Measurements from ENCODE around the gene LSM4. TPM values are rescaled to one million over a fixed set of nuclear protein-coding genes. Genes with fewer than 3 reads are reported as not detected.

Gene LSM4
- total and polyA plus RNA-seq, 2 donors (not counting 3 experiments of a cell fraction or from before 2014, with no cell fraction given): 118 to 119 TPM

DNA sequence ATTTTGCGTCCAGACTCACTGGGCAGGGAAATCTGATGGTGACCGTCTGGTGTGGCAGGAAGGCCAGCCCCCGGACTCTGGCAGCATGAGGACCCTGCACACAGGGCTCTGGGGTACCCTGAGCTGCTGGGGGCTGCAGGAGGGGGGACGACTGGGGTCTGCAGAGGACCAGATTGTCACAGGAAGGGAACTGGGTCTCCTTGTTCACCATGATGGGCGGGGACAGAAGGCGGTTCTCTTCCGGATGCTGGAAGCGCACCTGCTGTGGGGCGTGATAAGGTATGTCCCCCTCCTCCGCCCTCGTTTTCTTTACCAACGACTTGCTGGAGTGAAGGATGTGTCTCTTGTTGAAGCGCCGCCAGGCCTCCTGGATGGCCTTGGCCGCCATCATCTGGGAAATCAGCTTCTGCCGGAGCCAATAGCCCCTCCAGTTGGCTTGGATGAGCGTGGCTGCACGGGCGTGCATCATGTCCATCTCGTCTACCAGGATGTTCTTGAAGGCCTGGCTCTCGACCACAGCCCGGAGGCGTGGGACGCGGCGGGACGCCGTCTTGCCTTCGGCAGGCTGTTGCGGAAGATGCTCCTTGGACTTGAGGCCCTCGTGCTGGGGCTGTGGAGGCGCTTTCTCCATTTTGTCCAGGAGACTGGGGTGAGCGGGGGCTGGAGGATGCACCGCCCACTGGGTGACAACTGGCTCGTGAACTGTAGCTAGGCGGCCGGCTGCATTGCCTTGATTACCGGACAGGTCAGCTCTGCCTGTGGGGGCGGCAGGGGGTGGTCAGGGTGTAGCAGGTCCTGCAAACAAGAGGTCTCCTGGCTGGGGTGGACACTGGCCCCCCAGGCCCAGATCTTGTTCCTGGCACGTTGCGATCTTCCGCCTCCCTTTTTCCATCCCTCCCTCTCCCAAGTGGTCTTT lies 55.8 kb downstream of the LSM4 start:
- Histone ChIP-seq H3K9me3 (replicated peaks; ENCODE audit: control insufficient read depth, insufficient read depth, low read length) (no peaks in the 10 kb centered on the region), H3K9me1 (replicated peaks; ENCODE audit: control insufficient read depth, extremely low read depth, insufficient read depth, low read length) (no peaks in the 10 kb centered on the region), H3K27ac (ENCODE audit: insufficient read depth, low read depth, low read length) (no peak overlapping the region), H3K9ac (replicated peaks; ENCODE audit: extremely low read depth, insufficient read depth, low read length) (no peak overlapping the region), H4K20me1 (replicated peaks; ENCODE audit: control insufficient read depth, extremely low read depth, insufficient read depth, low read length) (no peaks in the 10 kb centered on the region), H3K79me2 (ENCODE audit: control insufficient read depth, insufficient read depth, low read length) (no peaks in the 10 kb centered on the region), H3K36me3 (ENCODE audit: control insufficient read depth in 2 of 2, extremely low read depth in 1 of 2, insufficient read depth in 2 of 2, low read length in 2 of 2) (peaks cover 0 to 14% of the 10 kb centered on the region in 2 experiments), H3K4me1 (ENCODE audit: control insufficient read depth, extremely low read depth, insufficient read depth, low read length) (no peaks in the 10 kb centered on the region), H2AFZ (ENCODE audit: low read depth, low read length) (no peak overlapping the region), H3K27me3 (ENCODE audit: control insufficient read depth in 2 of 2, insufficient read depth in 2 of 2, low read length in 2 of 2) (no peaks in the 10 kb centered on the region), H3K4me3 (replicated peaks in 1 of 3; ENCODE audit: insufficient read depth in 1 of 3, low read depth in 1 of 3, low read length in 3 of 3) (no peak overlapping the region), H3K4me2 (ENCODE audit: insufficient read depth, low read length) (no peak overlapping the region)
- intact Hi-C loops (cut with micrococcal nuclease): no loop called here
- dilution Hi-C loops (cut with MboI; ENCODE audit: extremely low pct_ligation_motif_present, low sequenced_read_pairs): no loop called here
- FAIRE-seq (no peak), DNase-seq (ENCODE audit: low read depth, low spot score) (no peak)
- TF ChIP-seq FOS (IDR thresholded peaks at IDR 0.05; ENCODE audit: borderline replicate concordance, insufficient read depth, low read length): no peak
- no peak for TF ChIP-seq POLR2AphosphoS5 (IDR thresholded peaks at IDR 0.05; ENCODE audit: insufficient read depth, low read depth, low read length)
- no peak for TF ChIP-seq GATA2 (IDR thresholded peaks at IDR 0.05; ENCODE audit: insufficient read depth, insufficient read length, low read depth, low read length)
- TF ChIP-seq MAX (IDR thresholded peaks at IDR 0.05; ENCODE audit: insufficient read depth, insufficient read length): no peak
- no peak for TF ChIP-seq EZH2 (IDR thresholded peaks at IDR 0.05; ENCODE audit: borderline replicate concordance, low read depth, low read length, severe bottlenecking)
- TF ChIP-seq JUN (IDR thresholded peaks at IDR 0.05; ENCODE audit: borderline replicate concordance, insufficient read depth, insufficient read length, low read depth): no peak
- TF ChIP-seq, protein P1, sequence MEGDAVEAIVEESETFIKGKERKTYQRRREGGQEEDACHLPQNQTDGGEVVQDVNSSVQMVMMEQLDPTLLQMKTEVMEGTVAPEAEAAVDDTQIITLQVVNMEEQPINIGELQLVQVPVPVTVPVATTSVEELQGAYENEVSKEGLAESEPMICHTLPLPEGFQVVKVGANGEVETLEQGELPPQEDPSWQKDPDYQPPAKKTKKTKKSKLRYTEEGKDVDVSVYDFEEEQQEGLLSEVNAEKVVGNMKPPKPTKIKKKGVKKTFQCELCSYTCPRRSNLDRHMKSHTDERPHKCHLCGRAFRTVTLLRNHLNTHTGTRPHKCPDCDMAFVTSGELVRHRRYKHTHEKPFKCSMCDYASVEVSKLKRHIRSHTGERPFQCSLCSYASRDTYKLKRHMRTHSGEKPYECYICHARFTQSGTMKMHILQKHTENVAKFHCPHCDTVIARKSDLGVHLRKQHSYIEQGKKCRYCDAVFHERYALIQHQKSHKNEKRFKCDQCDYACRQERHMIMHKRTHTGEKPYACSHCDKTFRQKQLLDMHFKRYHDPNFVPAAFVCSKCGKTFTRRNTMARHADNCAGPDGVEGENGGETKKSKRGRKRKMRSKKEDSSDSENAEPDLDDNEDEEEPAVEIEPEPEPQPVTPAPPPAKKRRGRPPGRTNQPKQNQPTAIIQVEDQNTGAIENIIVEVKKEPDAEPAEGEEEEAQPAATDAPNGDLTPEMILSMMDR (IDR thresholded peaks at IDR 0.05; ENCODE audit: extremely low read depth in 1 of 2, insufficient read depth in 1 of 2, low read depth in 1 of 2, low read length in 2 of 2): no peak
- no peak for TF ChIP-seq MYC (IDR thresholded peaks at IDR 0.05; ENCODE audit: low read depth, low read length)
- no peak for TF ChIP-seq POLR2A (IDR thresholded peaks at IDR 0.05; ENCODE audit: low read depth, low read length)
- ChIA-PET CTCF (interaction anchor here (0.5 kb wide), 1 partner anchor 78 kb away, joined by 4 read pairs; no protein-coding TSS in a partner anchor), POLR2A (interaction anchor here (0.7 kb wide), 1 partner anchor 169 kb away, joined by 5 read pairs; the partner anchor contains the start of gene MAST3)
- no TSS peak for BruUV-seq (replicated peaks)
